ENCODE data around the gene IFFO2. TPM values are rescaled to one million over a fixed set of nuclear protein-coding genes. Genes with fewer than 3 reads are reported as not detected.

IFFO2 gene
- total RNA-seq, 1 experiment from 2014 or later, result 13.0 TPM

DNA sequence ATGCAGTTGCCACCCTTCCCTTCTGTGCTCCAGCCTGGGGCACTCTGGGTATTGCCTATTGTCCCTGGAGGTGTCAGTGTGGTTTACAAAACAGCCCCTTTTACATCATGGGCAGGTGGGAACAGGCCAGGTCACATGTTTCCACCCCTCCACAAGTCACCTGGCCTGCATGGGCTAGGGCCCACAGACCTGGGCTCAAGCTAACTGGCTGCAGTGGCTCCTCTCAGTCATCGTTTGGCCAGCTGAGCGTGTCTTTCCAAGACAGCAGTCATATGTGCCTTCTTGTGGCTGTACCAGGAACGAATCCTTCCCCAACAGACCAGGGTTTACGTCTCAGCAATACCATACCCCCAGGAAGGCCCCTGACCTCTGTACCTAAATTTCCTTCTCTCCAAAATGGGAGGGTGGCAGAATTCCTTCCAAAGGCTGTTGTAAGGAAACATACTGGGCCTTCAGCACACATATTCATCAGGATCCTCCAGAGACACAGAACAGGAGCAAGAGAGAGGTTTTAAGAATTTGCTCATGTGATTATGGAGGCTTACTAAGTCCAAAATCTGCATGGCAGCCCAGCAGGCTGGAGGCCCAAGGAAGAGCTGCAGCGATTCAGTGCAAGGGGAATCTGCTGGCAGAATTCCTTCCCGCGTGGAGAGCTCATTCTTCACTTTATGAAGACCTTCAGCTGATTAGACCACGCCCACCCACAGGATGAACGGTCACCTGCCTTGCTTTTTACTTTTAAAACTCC lies 86.5 kb downstream of the IFFO2 start:
- Mint-ChIP-seq H3K4me3 (ENCODE audit: low read depth, unreplicated experiment) (no peak overlapping the region), H3K27me3 (ENCODE audit: unreplicated experiment) (peaks cover 32% of the 10 kb centered on the region), H3K9me3 (ENCODE audit: low read depth, unreplicated experiment) (no peaks in the 10 kb centered on the region), H3K36me3 (ENCODE audit: insufficient read depth, unreplicated experiment) (no peaks in the 10 kb centered on the region), H3K4me1 (ENCODE audit: low read depth, unreplicated experiment) (no peaks in the 10 kb centered on the region), H3K27ac (ENCODE audit: unreplicated experiment) (no peak overlapping the region)
- CTCF ChIA-PET, result no interaction called here
- intact Hi-C loops (cut with micrococcal nuclease; ENCODE audit: unreplicated experiment), result no loop called here
- BruUV-seq (replicated peaks), result no TSS peak
- TF ChIP-seq, protein P1, sequence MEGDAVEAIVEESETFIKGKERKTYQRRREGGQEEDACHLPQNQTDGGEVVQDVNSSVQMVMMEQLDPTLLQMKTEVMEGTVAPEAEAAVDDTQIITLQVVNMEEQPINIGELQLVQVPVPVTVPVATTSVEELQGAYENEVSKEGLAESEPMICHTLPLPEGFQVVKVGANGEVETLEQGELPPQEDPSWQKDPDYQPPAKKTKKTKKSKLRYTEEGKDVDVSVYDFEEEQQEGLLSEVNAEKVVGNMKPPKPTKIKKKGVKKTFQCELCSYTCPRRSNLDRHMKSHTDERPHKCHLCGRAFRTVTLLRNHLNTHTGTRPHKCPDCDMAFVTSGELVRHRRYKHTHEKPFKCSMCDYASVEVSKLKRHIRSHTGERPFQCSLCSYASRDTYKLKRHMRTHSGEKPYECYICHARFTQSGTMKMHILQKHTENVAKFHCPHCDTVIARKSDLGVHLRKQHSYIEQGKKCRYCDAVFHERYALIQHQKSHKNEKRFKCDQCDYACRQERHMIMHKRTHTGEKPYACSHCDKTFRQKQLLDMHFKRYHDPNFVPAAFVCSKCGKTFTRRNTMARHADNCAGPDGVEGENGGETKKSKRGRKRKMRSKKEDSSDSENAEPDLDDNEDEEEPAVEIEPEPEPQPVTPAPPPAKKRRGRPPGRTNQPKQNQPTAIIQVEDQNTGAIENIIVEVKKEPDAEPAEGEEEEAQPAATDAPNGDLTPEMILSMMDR (IDR thresholded peaks at IDR 0.05; ENCODE audit: unreplicated experiment), result no peak
- no peak for DNase-seq

DNA sequence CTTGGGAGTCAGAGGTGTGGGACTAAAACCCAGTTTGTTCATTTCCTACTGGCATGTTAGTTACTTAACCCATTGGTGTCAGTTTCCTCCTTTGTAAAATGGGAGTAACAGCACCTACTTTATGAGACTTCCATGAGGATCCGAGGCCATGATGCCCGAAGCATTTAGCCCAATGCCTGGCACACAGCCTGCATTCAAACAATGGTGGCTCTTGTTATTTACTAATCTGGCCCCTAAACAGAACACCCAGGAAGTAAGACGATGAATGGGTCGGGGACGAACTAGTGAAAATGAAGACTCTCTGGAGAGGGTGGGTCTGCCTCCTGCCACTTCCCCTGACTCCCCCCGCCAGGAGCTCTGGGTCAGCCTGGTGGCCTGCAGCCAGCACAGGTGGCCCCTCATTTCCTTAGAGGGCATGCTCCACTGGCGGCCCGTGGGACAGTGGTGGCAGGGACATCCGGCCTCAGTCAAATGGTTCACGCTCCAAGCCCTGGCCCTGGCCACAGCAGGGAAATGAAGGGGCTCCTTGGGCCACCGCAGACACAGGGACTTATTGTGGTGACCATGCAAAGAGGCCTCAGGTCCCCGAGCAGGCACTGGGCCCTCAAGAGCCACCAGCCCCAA lies 87.6 kb downstream of the IFFO2 start:
- Mint-ChIP-seq H3K4me3 (ENCODE audit: low read depth, unreplicated experiment) (no peak overlapping the region), H3K4me1 (ENCODE audit: low read depth, unreplicated experiment) (no peaks in the 10 kb centered on the region), H3K9me3 (ENCODE audit: low read depth, unreplicated experiment) (no peaks in the 10 kb centered on the region), H3K27me3 (ENCODE audit: unreplicated experiment) (peaks cover 43% of the 10 kb centered on the region), H3K27ac (ENCODE audit: unreplicated experiment) (no peak overlapping the region), H3K36me3 (ENCODE audit: insufficient read depth, unreplicated experiment) (no peaks in the 10 kb centered on the region)
- no peak for DNase-seq
- no TSS peak for BruUV-seq (replicated peaks)
- intact Hi-C loops (cut with micrococcal nuclease; ENCODE audit: unreplicated experiment), result no loop called here
- TF ChIP-seq, protein P1 (IDR thresholded peaks at IDR 0.05; ENCODE audit: unreplicated experiment), result no peak
- CTCF ChIA-PET, result no interaction called here

DNA sequence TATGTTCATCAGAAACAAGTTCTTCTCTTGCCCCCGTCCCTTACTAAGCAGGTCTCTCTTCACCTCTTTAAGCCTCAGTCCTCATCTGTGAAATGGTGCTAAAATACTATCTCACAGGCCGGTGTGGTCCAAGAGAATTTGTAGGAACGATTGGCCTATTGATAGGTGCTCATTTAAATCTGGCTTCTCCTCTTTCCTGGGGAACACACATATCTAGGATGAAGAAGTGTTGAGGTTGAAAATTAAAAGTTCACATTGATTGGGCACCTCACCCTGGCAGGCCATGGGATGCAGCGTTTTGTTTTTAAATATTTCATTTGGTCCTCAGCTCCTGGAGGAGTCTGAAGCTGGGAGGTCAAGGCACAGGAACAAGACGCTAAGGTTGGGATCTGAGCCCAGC lies 88.1 kb downstream of the IFFO2 start:
- H3K4me3 Mint-ChIP-seq (ENCODE audit: low read depth, unreplicated experiment), result no peak overlapping the region
- CTCF ChIA-PET, result no interaction called here
- intact Hi-C loops (cut with micrococcal nuclease; ENCODE audit: unreplicated experiment), result no loop called here
- no peak overlapping the region for H3K27ac Mint-ChIP-seq (ENCODE audit: unreplicated experiment)
- H3K9me3 Mint-ChIP-seq (ENCODE audit: low read depth, unreplicated experiment), result no peaks in the 10 kb centered on the region
- H3K36me3 Mint-ChIP-seq (ENCODE audit: insufficient read depth, unreplicated experiment), result no peaks in the 10 kb centered on the region
- TF ChIP-seq, protein P1 (IDR thresholded peaks at IDR 0.05; ENCODE audit: unreplicated experiment), result no peak
- BruUV-seq (replicated peaks), result no TSS peak
- DNase-seq, result no peak
- H3K4me1 Mint-ChIP-seq (ENCODE audit: low read depth, unreplicated experiment), result no peaks in the 10 kb centered on the region
- peaks cover 48% of the 10 kb centered on the region for H3K27me3 Mint-ChIP-seq (ENCODE audit: unreplicated experiment)

DNA sequence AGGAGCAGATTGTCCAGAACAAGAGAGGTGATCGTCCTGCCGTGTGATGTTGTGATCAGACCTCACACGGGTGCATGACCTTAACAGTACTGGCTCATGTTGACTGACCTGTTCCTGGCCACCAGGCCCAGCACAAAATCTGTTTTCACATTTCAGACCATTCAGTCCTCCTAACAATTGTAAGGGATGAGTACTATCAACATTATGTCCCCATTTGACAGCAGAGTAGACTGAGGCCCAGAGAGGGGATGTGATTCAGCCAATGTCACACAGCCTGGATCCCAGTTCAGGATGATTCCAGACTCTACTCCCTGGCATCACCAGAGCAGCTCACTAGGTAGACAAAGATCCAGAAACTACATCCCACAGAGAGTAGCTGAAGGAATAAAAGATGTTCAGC lies 89.6 kb downstream of the IFFO2 start:
- intact Hi-C loops (cut with micrococcal nuclease; ENCODE audit: unreplicated experiment), result no loop called here
- CTCF ChIA-PET, result no interaction called here
- H3K27me3 Mint-ChIP-seq (ENCODE audit: unreplicated experiment), result peaks cover 63% of the 10 kb centered on the region

More for the DNA sequence above, 89.6 kb downstream of the IFFO2 start:
- no peaks in the 10 kb centered on the region for H3K36me3 Mint-ChIP-seq (ENCODE audit: insufficient read depth, unreplicated experiment)
- H3K27ac Mint-ChIP-seq (ENCODE audit: unreplicated experiment), result no peak overlapping the region
- TF ChIP-seq, protein P1 (IDR thresholded peaks at IDR 0.05; ENCODE audit: unreplicated experiment), result no peak
- no peak overlapping the region for H3K4me3 Mint-ChIP-seq (ENCODE audit: low read depth, unreplicated experiment)
- DNase-seq, result no peak
- H3K9me3 Mint-ChIP-seq (ENCODE audit: low read depth, unreplicated experiment), result no peaks in the 10 kb centered on the region
- no TSS peak for BruUV-seq (replicated peaks)
- H3K4me1 Mint-ChIP-seq (ENCODE audit: low read depth, unreplicated experiment), result no peaks in the 10 kb centered on the region

Data from Calu3 (cell line).